HG03521 (cell line): ENCODE results near the gene TSPAN31.

Experiments
- ATAC-seq: cut with Tn5 transposase; IDR thresholded peaks from one replicate; pipeline ENCODE4 v1.9.1; 2021; ENCODE audit warnings: mild to moderate bottlenecking, moderate library complexity; ENCODE audit not compliant: unreplicated experiment

The TSPAN31 gene

DNA sequence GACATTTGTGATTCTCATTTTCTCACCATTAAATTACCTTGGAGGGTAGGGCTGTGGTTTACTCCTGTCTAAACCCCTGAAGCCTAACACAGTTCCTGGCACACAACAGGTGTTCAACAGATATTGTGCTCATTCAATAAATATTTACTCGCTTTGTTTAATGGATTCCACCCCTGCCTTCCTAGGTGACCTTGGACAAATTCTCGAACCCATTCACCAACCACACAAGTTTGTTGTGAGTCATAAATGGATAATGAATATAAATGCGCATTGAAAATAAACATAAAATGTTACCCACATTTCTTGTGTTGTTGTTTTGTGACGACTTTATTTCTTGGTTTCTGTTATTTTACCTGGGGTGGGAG is 37.4 kb downstream of the TSPAN31 start:
- no peak for ATAC-seq

DNA sequence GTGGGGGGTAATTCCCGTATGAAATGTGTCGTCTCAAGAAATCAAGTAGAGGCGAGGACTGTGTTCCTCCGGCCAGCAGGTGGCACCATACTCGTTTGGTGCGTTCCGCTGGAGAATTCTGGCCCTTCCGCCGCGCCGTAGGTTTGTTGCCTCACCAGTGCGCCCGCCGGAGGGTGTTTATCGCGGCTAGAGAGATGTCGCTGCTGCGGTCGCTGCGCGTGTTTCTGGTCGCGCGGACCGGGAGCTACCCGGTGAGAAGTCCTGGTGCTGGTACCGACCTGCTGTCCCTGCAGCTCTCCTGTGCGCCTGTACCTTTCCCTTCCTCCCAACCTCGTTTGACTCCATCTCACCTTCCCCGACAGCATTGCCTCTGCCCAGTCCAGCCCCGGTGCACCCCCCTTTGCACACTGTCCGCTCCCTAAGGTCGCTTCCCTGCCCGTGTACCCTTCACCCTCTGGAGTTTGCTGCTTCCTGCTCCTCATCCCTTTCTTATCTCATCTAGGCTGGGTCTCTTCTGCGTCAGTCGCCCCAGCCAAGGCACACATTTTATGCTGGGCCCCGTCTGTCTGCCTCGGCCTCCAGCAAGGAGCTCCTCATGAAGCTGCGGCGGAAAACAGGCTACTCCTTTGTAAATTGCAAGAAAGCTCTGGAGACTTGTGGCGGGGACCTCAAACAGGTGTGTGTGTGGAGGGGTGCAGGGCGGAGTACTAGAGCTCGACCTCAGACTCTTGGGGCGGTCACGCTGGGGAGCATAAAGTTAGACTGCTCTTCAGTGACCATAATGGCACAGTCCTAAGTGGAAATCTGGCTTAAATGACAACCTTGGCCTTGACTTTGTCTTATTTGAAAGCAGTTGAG is 38.0 kb downstream of the TSPAN31 start, which contains the start of gene TSFM:
TSFM (plus strand) TSS at position 180 of the 858 bp plus-strand sequence; CDS start at position 195, 15 bp downstream.
- ATAC-seq, result peak; percentile 82

GRCh38 chr12:57783466-57783801 is 38.6 kb downstream of the TSPAN31 start:
- ATAC-seq, result no peak

DNA sequence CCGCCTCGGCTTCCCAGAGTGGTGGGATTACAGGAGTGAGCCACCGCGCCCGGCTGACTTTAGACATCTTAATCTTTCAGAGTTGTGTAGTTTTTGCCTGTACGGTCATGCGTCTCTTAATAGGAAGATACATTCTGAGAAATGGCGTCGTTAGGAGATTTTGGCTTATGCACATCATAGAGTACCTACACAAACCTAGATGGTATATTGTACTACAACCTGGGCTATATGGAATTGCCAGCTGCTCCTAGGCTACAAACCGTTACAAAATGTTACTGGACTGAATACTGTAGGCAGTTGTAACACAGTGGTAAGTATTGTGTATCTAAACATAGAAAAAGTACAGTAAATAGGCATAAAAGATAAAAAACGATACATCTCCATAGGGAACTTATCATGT is 39.0 kb downstream of the TSPAN31 start:
- no peak for ATAC-seq

- no peak for ATAC-seq
These were observed 49.1 kb downstream of the TSPAN31 start for GRCh38 chr12:57793920-57794319.

DNA sequence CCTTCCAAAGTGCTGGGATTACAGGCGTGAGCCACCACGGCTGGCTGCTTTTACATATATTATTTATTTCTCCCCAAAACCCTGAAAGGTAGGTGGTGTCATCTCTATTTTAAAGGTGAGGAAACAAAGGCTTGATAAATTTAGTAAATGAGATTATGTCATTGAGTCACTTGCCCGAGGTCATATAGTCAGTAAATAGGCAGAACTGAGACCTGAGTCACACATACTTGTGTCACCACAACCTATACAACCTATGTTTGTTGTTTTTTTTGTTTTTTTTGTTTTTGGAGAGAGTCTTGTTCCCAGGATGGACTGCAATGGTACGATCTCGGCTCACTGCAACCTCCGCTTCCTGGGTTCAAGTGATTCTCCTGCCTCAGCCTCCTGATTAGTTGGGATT is 50.5 kb downstream of the TSPAN31 start:
- ATAC-seq, result no peak

- no peak for ATAC-seq
These were observed 52.2 kb downstream of the TSPAN31 start for GRCh38 chr12:57796996-57797395.

DNA sequence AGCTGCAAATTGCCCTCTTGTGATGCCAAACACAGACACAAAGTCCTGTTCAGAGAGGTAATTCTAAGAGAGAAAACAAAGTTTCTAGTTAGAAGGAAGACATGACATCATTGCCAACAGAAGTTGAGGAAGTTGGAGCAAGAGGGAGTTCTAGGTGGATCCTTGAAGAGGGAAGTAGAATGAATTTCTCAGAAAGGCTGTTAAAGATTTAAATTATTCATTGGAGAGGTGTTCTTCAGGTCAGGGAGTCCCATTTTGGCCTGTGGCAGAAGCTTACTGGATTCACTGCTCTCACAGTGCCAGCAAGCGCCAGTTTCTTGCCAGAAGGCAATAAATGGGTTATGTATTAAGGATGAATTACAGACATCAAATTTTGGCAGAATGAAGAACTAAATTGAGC is 53.1 kb downstream of the TSPAN31 start:
- ATAC-seq, result no peak
